Thoracic aorta (tissue), 2 donors: Measurements from ENCODE around the gene PAK5. TPM values are rescaled to one million over a fixed set of nuclear protein-coding genes. Genes with fewer than 3 reads are reported as not detected.

ENCODE experiments used
- ATAC-seq: fragments of 150-250 bp; one replicate; pipeline ENCODE4 v1.8.0; 2017; ENCODE audit warnings: low read depth; ENCODE audit not compliant: insufficient number of reproducible peaks, low FRiP score
- DNase-seq: peaks from one replicate; pipeline ENCODE4 v3.0.0-alpha.2; 2020; ENCODE audit warnings: low spot score
- H3K27ac ChIP-seq, 2 donors: fragments of 200-600 bp; sonication (generic); 1 replicate in 1 of 2; 2 replicates in 1 of 2; pipeline ENCODE4 v1.5.1; 2016; ENCODE audit warnings: mild to moderate bottlenecking in 2 of 2, moderate library complexity in 2 of 2
- H3K27me3 ChIP-seq: fragments of 200-600 bp; sonication (generic); replicated peaks from 2 replicates; pipeline ENCODE4 v1.6.0; 2016; ENCODE audit warnings: mild to moderate bottlenecking; ENCODE audit not compliant: insufficient read depth
- H3K36me3 ChIP-seq: fragments of 200-600 bp; sonication (generic); one replicate; pipeline ENCODE4 v1.5.1; 2016
- H3K4me1 ChIP-seq, 2 donors: fragments of 200-600 bp; sonication (generic); 1 replicate in 1 of 2; 2 replicates in 1 of 2; pipeline versions ENCODE4 v1.5.1 to v1.6.0; 2016; ENCODE audit warnings: low read depth in 2 of 2, mild to moderate bottlenecking in 1 of 2; ENCODE audit not compliant: control insufficient read depth in 1 of 2
- H3K4me3 ChIP-seq: fragments of 200-600 bp; sonication (generic); 2 replicates; pipeline ENCODE4 v1.5.1; 2016; ENCODE audit warnings: mild to moderate bottlenecking
- H3K9me3 ChIP-seq: fragments of 200-600 bp; sonication (generic); 2 replicates; pipeline ENCODE4 v1.5.1; 2016
- total RNA-seq, 2 donors: library from RNA; depleted of rRNA; stranded (reverse); fragments of >200 nt; gene quantifications; one replicate each; pipeline versions ENCODE4 v1.1.0 to v1.2.3, GENCODE V29; 2016
- TF ChIP-seq, protein P1 (sequence below): fragments of 200-600 bp; sonication (generic); IDR thresholded peaks from one replicate; pipeline ENCODE4 v1.5.1; 2019; ENCODE audit warnings: antibody characterized with exemption

PAK5 gene
- total RNA-seq, 2 donors from 2014 or later, result not detected

DNA sequence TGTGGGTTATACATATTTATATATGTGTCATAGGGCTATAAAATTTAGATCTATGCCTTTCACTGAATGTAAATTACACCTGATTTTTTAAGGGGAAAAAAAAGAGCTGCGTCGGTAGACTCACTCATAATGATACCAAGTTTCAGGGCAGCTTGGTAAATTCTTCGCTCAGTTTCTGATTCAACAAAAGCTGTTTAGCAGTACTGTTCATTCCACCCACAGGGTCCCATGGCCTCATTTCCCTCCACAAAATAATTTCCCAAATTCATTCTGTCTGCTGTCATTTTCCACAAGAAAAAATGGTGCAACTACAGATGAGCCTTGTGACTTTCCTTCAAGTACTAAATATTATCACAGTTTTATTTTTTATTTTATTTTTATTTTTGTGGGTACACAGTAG lies 63.7 kb downstream of the PAK5 start:
- ATAC-seq (no peak), DNase-seq (no peak)
- no peak overlapping the region for H3K4me3 ChIP-seq
- H3K36me3 ChIP-seq, result no peaks in the 10 kb centered on the region
- TF ChIP-seq, protein P1, sequence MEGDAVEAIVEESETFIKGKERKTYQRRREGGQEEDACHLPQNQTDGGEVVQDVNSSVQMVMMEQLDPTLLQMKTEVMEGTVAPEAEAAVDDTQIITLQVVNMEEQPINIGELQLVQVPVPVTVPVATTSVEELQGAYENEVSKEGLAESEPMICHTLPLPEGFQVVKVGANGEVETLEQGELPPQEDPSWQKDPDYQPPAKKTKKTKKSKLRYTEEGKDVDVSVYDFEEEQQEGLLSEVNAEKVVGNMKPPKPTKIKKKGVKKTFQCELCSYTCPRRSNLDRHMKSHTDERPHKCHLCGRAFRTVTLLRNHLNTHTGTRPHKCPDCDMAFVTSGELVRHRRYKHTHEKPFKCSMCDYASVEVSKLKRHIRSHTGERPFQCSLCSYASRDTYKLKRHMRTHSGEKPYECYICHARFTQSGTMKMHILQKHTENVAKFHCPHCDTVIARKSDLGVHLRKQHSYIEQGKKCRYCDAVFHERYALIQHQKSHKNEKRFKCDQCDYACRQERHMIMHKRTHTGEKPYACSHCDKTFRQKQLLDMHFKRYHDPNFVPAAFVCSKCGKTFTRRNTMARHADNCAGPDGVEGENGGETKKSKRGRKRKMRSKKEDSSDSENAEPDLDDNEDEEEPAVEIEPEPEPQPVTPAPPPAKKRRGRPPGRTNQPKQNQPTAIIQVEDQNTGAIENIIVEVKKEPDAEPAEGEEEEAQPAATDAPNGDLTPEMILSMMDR, result no peak
- H3K4me1 ChIP-seq, result no peaks in the 10 kb centered on the region
- H3K9me3 ChIP-seq, result no peaks in the 10 kb centered on the region
- no peak overlapping the region for H3K27ac ChIP-seq
- no peaks in the 10 kb centered on the region for H3K27me3 ChIP-seq

DNA sequence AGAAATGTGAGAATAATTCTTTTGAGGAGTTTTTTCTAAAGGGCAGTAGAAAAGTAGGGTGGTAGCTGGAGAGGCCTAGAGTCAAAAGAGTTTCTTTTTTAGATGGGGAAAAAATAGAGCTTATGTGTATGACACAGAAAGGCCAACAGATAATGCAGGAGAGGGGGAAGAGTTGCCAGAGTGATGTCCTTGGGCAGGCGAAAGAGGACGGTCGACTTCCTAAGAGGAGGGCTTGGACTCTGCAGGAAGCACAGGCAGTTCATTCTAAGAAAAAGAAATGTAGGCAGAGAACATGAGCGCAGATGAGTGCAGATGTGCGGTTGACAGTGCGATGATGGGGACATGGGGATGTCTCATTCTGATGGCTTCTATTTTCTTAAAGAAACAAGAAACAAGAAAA lies 68.9 kb downstream of the PAK5 start:
- TF ChIP-seq, protein P1, result no peak

DNA sequence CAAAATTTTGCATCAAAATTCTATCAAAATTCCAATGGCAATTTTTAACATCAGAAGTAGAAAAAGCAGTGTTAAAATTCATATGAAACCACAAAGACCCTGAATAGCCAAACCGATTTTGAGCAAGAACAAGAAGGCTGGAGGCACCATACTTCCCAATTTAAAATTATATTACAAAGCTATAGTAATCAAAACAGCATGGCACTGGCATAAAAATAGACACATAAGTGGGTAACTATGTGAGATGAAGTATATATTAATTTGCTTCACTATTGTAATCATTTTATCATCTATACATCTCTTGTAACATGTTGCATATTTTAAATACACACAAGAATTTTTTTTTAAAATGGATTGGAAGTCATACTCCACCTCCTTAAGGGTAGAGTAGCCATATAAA lies 77.4 kb downstream of the PAK5 start:
- no peaks in the 10 kb centered on the region for H3K4me1 ChIP-seq
- no peaks in the 10 kb centered on the region for H3K36me3 ChIP-seq
- H3K9me3 ChIP-seq, result peaks cover 6% of the 10 kb centered on the region
- DNase-seq, result no peak
- H3K27me3 ChIP-seq, result no peaks in the 10 kb centered on the region
- no peak overlapping the region for H3K4me3 ChIP-seq
- ATAC-seq, result no peak
- TF ChIP-seq, protein P1, result no peak
- no peak overlapping the region for H3K27ac ChIP-seq

More for the DNA sequence above, 68.9 kb downstream of the PAK5 start:
- DNase-seq, result no peak
- Histone ChIP-seq H3K9me3 (no peaks in the 10 kb centered on the region), H3K4me3 (no peak overlapping the region), H3K27me3 (no peaks in the 10 kb centered on the region), H3K4me1 (no peaks in the 10 kb centered on the region), H3K36me3 (no peaks in the 10 kb centered on the region), H3K27ac (no peak overlapping the region)
- ATAC-seq, result no peak

DNA sequence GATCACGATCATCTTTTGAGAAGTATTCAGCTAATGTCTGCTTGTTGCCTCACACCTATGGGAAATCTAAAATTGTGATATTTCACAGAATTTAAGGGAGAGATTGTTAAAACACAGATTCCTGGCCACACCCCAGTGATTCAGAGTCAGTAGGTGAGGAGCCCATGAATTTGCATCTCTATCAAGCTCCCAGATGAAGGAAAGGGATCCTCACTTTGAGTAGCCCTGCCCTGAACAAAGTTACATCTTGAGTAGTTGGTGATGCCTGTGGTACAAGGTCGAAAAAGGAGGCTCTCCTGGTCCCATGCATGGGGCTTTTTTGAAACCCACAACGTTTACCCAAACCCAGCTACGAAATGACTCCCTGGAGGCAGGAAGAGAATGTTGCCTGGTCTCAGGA lies 79.5 kb downstream of the PAK5 start:
- H3K4me3 ChIP-seq, result no peak overlapping the region
- no peak for DNase-seq
- no peak overlapping the region for H3K27ac ChIP-seq
- H3K9me3 ChIP-seq, result peaks cover 6% of the 10 kb centered on the region
- H3K27me3 ChIP-seq, result no peaks in the 10 kb centered on the region
- H3K36me3 ChIP-seq, result no peaks in the 10 kb centered on the region
- no peak for ATAC-seq
- H3K4me1 ChIP-seq, result no peaks in the 10 kb centered on the region
- TF ChIP-seq, protein P1, result no peak

DNA sequence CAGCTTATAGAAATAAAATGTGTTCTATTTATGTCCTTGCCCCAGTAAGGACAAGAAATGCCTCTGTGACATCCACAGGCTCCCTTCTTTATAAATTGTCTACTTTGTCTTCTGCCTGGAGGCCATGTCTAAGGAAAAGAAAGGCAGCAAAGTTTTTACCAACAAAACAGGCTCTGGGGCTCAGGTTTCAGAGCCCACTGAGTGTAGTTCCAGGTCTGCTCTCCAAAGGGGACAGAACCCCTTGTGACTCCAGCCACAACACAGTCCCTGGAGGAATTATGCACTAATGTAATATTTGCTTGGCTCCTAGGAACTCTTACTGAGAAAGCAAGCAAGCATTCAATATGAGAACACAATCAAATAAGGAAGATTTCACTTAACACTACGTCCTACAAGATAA lies 80.1 kb downstream of the PAK5 start:
- Histone ChIP-seq H3K27me3 (no peaks in the 10 kb centered on the region), H3K36me3 (no peaks in the 10 kb centered on the region), H3K4me1 (no peaks in the 10 kb centered on the region), H3K9me3 (peaks cover 6% of the 10 kb centered on the region), H3K27ac (no peak overlapping the region), H3K4me3 (no peak overlapping the region)
- TF ChIP-seq, protein P1, result no peak
- DNase-seq (no peak), ATAC-seq (no peak)
